ENCODE results near the gene GRIN2C. TPM values are rescaled to one million over a fixed set of nuclear protein-coding genes. Genes with fewer than 3 reads are reported as not detected.
A peak's percentile ranks its signal among the peaks of the same experiment; 100 is the strongest.

The GRIN2C gene
- total RNA-seq, 1 donor from 2014 or later: 0.12 TPM

- DNase-seq: no peak
- Mint-ChIP-seq H3K27ac (ENCODE audit: unreplicated experiment) (no peak overlapping the region), H3K36me3 (ENCODE audit: unreplicated experiment) (no peaks in the 10 kb centered on the region), H3K4me1 (ENCODE audit: low read depth, unreplicated experiment) (peaks cover 6% of the 10 kb centered on the region), H3K27me3 (ENCODE audit: unreplicated experiment) (peaks cover 10% of the 10 kb centered on the region), H3K9me3 (ENCODE audit: unreplicated experiment) (peaks cover 9% of the 10 kb centered on the region), H3K4me3 (ENCODE audit: unreplicated experiment) (no peak overlapping the region)
- TF ChIP-seq CTCF (IDR thresholded peaks at IDR 0.05; ENCODE audit: partially characterized antibody, unreplicated experiment): no peak
Observed at GRCh38 chr17:74874615-74875037, 14.9 kb upstream of the GRIN2C start.

DNA sequence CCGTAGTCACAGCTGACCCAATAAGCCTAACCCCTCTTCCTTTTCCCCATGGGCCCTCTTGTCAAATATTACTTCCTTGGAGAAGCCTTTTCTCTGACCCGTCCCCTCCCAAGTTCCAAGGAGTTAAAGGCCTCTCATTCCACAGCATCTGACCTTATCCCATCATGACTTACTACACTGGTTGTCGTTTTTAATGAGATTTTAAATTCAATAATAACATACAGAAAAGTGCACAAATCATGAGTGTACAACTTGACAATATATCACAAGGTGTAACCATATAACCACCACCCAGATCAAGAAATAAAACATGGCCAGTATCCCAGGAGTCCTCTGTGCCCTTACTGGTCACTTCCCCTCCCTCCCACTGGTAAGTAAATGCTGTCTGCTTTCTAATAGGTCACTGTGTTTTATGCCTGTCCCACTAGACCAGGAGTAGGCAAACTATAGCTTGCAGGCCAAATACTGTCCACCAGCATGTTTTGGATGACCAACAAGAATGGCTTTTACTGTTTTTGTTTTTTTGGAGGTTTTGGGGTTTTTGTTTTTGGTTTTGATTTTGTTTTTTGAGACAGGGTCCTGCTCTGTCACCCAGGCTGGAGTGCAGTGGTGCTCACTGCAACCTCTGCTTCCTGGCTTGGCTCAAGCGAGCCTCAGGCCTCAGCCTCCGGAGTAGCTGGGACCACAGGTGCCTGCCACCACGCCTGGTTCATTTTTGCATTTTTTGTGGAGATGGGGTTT, 14.4 kb upstream of the GRIN2C start:
- no peak for TF ChIP-seq CTCF (IDR thresholded peaks at IDR 0.05; ENCODE audit: partially characterized antibody, unreplicated experiment)
- H3K4me1 Mint-ChIP-seq (ENCODE audit: low read depth, unreplicated experiment): peaks cover 6% of the 10 kb centered on the region
- DNase-seq: no peak
- H3K36me3 Mint-ChIP-seq (ENCODE audit: unreplicated experiment): no peaks in the 10 kb centered on the region
- peak overlapping the region; percentile 87 for H3K27ac Mint-ChIP-seq (ENCODE audit: unreplicated experiment)
- peaks cover 9% of the 10 kb centered on the region for H3K9me3 Mint-ChIP-seq (ENCODE audit: unreplicated experiment)
- peak overlapping the region; percentile 89 for H3K4me3 Mint-ChIP-seq (ENCODE audit: unreplicated experiment)
- H3K27me3 Mint-ChIP-seq (ENCODE audit: unreplicated experiment): peaks cover 13% of the 10 kb centered on the region

DNA sequence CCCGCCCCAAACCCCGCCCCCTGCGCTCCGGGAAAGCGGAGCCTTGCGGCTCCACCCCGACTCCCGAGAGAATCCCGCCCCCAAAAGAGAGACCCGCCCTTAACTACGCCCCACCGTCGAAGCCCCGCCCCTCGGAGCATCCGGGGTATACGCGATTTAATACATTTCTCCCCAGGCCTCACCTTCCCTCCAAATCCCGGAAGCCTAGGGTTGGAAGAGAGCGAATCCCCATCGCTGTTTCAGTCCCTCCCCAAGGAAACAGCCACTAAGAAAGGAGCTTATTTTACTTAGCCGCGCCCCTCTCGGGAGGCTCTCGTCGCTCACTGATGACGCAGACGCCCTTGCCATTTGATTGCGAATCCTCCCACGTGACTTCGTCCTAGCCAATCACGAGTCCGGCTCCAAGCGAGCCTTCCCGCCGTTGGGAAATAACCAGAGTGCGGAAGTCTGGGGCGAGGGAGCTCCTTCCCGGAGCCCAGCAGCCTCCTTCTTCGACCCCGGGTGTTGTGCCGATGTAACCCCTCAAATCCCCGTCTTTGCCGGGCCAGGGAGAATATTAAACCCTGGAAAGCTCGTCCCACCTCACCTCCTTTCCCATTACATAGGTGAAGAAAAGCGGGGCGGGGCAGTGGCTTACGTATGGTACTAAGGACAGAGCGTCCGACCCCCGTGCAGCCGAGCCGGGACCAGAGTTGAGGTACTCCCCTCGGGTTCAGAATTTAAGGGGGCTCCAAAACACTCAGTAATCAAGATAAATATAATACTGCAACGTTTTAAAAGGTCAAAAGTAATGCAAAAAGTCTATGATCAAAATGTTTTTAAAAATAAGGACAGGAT, 13.6 kb upstream of the GRIN2C start:
- H3K27ac Mint-ChIP-seq (ENCODE audit: unreplicated experiment): peak overlapping the region; percentile 87
- no peak for TF ChIP-seq CTCF (IDR thresholded peaks at IDR 0.05; ENCODE audit: partially characterized antibody, unreplicated experiment)
- peak overlapping the region; percentile 89 for H3K4me3 Mint-ChIP-seq (ENCODE audit: unreplicated experiment)
- peaks cover 18% of the 10 kb centered on the region for H3K27me3 Mint-ChIP-seq (ENCODE audit: unreplicated experiment)
- H3K9me3 Mint-ChIP-seq (ENCODE audit: unreplicated experiment): peaks cover 12% of the 10 kb centered on the region
- peak; percentile 98 for DNase-seq
- no peaks in the 10 kb centered on the region for H3K36me3 Mint-ChIP-seq (ENCODE audit: unreplicated experiment)
- H3K4me1 Mint-ChIP-seq (ENCODE audit: low read depth, unreplicated experiment): peaks cover 6% of the 10 kb centered on the region

DNA sequence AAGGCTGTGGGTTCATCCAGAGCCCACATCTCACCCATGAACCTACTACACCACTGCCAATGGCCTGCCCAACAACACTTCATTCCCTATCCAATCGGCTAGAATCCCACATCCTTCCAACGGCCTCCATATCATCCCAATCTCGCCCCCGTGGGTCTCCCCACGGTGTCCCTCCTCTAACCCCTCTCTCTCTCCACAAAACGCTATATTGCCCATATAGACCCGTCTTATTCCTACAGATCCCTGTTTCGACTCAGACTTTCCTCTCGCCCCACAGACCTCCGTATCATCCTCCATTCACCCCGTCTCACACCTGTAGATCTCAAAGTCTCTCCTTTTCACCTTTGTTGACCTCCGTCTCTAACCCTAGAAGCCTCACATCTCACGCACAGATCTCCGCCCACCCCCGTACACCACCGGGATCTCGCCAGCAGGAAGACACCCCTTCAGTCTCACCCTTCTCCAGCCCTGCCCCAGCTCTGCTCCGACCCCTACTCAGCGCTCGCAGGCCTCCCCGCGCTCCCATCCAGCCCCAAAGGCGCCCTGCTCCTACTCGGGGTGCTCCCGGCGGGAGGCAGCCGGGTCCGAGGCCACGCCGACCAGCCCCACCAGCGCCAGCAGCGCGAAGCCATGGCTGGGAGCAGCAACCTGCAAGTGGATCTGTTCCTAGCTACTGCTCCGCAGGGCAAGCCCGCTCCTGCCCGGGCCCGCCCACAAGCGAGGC, 12.8 kb upstream of the GRIN2C start, which contains the start of gene FDXR:
Gene FDXR, minus strand, starts transcription at position 682 of the 724 bp plus-strand sequence. Its CDS starts 50 bp downstream, at position 632.
- Mint-ChIP-seq H3K4me1 (ENCODE audit: low read depth, unreplicated experiment) (peaks cover 6% of the 10 kb centered on the region), H3K9me3 (ENCODE audit: unreplicated experiment) (peaks cover 12% of the 10 kb centered on the region), H3K27ac (ENCODE audit: unreplicated experiment) (peak within 1 kb of the TSS; percentile 87), H3K4me3 (ENCODE audit: unreplicated experiment) (peak within 1 kb of the TSS; percentile 90), H3K36me3 (ENCODE audit: unreplicated experiment) (no peaks in the 10 kb centered on the region), H3K27me3 (ENCODE audit: unreplicated experiment) (peaks cover 18% of the 10 kb centered on the region)
- no peak for TF ChIP-seq CTCF (IDR thresholded peaks at IDR 0.05; ENCODE audit: partially characterized antibody, unreplicated experiment)
- DNase-seq: no peak
